ENCODE measurements around the gene MYO15B. TPM values are rescaled to one million over a fixed set of nuclear protein-coding genes. Genes with fewer than 3 reads are reported as not detected.

Gene MYO15B
- total RNA-seq, 1 donor from 2014 or later, result 285 TPM

DNA sequence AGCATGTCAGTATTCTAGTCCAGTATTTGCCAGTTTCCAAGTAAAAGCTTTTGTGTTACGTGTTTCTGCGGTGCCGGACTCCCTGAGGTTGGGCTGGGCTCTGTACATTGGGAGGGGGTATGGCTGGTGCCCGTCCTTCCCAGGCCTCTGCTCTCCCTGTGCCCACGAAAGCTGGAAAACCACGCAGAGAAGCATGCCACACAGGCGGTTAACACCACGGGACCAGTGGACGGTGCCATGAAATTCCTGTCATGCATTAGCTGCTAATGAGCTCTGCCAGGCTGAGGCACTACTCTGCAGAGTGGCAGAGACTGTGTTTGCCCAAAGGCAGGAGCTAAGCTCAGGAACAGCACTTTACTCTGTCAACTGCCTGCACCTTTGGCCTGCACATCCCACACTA is 53.7 kb downstream of the MYO15B start:
- H3K4me3 ChIP-seq, result no peak overlapping the region
- H3K36me3 ChIP-seq, result peaks cover 3 to 5% of the 10 kb centered on the region in 2 donors
- no peaks in the 10 kb centered on the region for H3K9me3 ChIP-seq
- DNase-seq (ENCODE audit: low spot score in 2 of 2), result no peak
- no peaks in the 10 kb centered on the region for H3K27me3 ChIP-seq
- TF ChIP-seq CTCF (IDR thresholded peaks at IDR 0.05), result no peak
- H3K27ac ChIP-seq, result no peak overlapping the region
- intact Hi-C loops (cut with DNase I), result no loop called here
- H3K4me1 ChIP-seq, result no peaks in the 10 kb centered on the region

- TF ChIP-seq CTCF (IDR thresholded peaks at IDR 0.05), result no peak
- intact Hi-C loops (cut with DNase I), result no loop called here
- Histone ChIP-seq H3K4me3 (no peak overlapping the region), H3K27me3 (no peaks in the 10 kb centered on the region), H3K4me1 (no peaks in the 10 kb centered on the region), H3K27ac (no peak overlapping the region), H3K36me3 (peaks cover 3 to 5% of the 10 kb centered on the region in 2 donors), H3K9me3 (no peaks in the 10 kb centered on the region)
- no peak for DNase-seq (ENCODE audit: low spot score in 2 of 2)
Observed at GRCh38 chr17:75642182-75642783, 54.7 kb downstream of the MYO15B start.

DNA sequence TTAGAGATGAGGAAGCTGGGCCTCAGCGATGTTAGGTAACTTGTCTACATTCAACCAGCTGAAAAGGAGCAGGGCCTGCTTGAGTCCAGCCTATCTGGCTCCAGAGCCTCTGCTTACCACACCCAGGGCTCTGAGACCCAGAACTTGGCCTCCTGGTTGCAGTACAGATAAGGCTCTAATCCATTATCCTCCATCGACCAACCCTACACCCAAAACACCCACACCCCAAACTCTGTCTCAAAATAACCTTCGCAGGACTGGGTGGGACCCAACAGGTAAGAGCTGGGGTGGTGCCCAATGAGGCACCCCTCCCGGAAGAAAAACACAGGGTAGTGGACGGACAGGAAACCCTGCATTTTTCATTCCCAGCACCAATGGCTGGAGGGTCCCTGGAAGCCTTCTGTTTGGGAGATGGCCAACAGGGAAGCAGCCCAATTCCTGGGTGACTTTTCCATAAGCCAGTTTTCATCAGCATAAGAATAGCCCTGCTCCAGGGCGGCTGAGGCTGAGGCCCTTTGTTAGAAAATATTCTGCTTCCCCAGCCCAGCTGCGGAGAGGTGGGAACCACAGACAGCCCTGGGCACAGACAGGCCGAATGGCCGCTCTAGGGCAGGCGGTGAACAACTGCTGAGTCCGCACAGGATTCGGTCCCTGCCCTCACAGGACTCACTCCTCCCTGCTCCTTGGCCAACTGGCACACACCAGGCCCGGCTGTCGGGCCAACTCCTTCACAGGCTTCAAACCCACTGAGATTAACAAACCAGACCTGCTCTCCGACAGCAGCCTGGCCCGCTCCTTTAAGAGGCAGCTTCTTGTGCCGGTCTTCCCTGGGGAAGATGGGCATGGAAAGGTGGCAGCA is 55.4 kb downstream of the MYO15B start:
- intact Hi-C loops (cut with DNase I), result no loop called here
- no peak for DNase-seq (ENCODE audit: low spot score in 2 of 2)
- Histone ChIP-seq H3K27ac (no peak overlapping the region), H3K4me3 (no peak overlapping the region), H3K4me1 (no peaks in the 10 kb centered on the region), H3K27me3 (no peaks in the 10 kb centered on the region), H3K9me3 (no peaks in the 10 kb centered on the region), H3K36me3 (peaks cover 4 to 11% of the 10 kb centered on the region in 2 donors)
- no peak for TF ChIP-seq CTCF (IDR thresholded peaks at IDR 0.05)

GRCh38 chr17:75643643-75644017 is 56.0 kb downstream of the MYO15B start:
- intact Hi-C loops (cut with DNase I), result no loop called here
- DNase-seq (ENCODE audit: low spot score in 2 of 2), result no peak

DNA sequence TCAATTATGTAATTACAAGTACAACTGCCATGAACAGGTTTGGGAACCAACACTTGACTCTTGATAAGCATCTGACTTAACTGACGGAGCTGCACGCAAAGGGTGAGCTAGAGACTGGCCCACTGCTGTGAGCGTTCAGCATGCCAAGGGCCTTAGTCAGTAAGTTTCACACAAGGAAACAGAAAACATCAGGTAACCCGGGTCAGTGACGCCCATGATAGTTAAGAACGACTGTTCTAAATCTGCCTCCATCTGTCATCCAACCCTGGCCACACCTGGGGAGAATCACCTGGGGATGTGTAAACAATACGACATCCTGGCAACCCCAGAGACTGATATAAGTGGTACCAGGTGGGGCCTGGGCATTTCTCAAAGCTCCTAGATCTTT is 57.9 kb downstream of the MYO15B start:
- intact Hi-C loops (cut with DNase I), result no loop called here
- TF ChIP-seq CTCF (IDR thresholded peaks at IDR 0.05), result no peak
- H3K36me3 ChIP-seq, result peaks cover 11 to 28% of the 10 kb centered on the region in 2 donors
- DNase-seq (ENCODE audit: low spot score in 2 of 2), result peak in 1 of 2 donors; percentile 6
- no peak overlapping the region for H3K27ac ChIP-seq
- H3K4me1 ChIP-seq, result no peaks in the 10 kb centered on the region
- H3K27me3 ChIP-seq, result no peaks in the 10 kb centered on the region
- H3K9me3 ChIP-seq, result no peaks in the 10 kb centered on the region
- no peak overlapping the region for H3K4me3 ChIP-seq

More at GRCh38 chr17:75643643-75644017, 56.0 kb downstream of the MYO15B start:
- H3K36me3 ChIP-seq, result peaks cover 7 to 15% of the 10 kb centered on the region in 2 donors
- H3K27me3 ChIP-seq, result no peaks in the 10 kb centered on the region
- TF ChIP-seq CTCF (IDR thresholded peaks at IDR 0.05), result no peak
- H3K4me1 ChIP-seq, result no peaks in the 10 kb centered on the region
- no peak overlapping the region for H3K4me3 ChIP-seq
- H3K27ac ChIP-seq, result no peak overlapping the region
- H3K9me3 ChIP-seq, result no peaks in the 10 kb centered on the region
